Measurements from ENCODE around the gene PTPN11. TPM values are rescaled to one million over a fixed set of nuclear protein-coding genes. Genes with fewer than 3 reads are reported as not detected.

Gene PTPN11
- total and polyA plus RNA-seq, 4 donors = 33.7 to 73.3 (median 36.4) TPM

DNA sequence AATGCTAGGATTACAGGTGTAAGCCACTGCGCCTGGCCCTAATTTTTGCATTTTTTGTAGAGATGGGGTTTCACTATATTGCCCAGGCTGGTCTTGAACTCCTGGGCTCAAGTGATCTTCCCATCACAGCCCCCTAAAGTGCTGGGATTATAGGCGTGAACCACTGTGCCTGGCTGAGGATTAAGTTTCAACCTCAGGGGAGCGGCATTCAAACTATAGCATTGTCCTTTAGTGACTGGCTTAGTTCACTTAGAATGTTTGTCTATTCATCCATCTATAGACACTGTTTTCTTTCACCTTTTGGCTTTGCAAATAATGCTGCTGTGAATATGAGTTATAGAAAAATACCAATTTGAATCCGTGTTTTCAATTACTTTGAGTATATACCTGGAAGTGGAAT, 25.2 kb downstream of the PTPN11 start:
- no peak overlapping the region for H3K27ac ChIP-seq (ENCODE audit: low read depth in 1 of 2, low read length in 2 of 2)
- H3K36me3 ChIP-seq (ENCODE audit: control insufficient read depth in 4 of 4, insufficient read depth in 3 of 4, low read depth in 1 of 4, low read length in 3 of 4) = peaks cover 3 to 9% (median 7%) of the 10 kb centered on the region in 4 donors
- TF ChIP-seq HNF4A (conservative IDR thresholded peaks at IDR 0.05) = no peak
- TF ChIP-seq FOXA2 (IDR thresholded peaks at IDR 0.05) = no peak
- TF ChIP-seq SP1 (IDR thresholded peaks at IDR 0.05) = no peak
- TF ChIP-seq RAD21 (IDR thresholded peaks at IDR 0.05) = no peak
- no peak for TF ChIP-seq JUND (IDR thresholded peaks at IDR 0.05)
- no peak for TF ChIP-seq YY1 (IDR thresholded peaks at IDR 0.05)
- TF ChIP-seq, protein P1, sequence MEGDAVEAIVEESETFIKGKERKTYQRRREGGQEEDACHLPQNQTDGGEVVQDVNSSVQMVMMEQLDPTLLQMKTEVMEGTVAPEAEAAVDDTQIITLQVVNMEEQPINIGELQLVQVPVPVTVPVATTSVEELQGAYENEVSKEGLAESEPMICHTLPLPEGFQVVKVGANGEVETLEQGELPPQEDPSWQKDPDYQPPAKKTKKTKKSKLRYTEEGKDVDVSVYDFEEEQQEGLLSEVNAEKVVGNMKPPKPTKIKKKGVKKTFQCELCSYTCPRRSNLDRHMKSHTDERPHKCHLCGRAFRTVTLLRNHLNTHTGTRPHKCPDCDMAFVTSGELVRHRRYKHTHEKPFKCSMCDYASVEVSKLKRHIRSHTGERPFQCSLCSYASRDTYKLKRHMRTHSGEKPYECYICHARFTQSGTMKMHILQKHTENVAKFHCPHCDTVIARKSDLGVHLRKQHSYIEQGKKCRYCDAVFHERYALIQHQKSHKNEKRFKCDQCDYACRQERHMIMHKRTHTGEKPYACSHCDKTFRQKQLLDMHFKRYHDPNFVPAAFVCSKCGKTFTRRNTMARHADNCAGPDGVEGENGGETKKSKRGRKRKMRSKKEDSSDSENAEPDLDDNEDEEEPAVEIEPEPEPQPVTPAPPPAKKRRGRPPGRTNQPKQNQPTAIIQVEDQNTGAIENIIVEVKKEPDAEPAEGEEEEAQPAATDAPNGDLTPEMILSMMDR (IDR thresholded peaks at IDR 0.05; ENCODE audit: low read depth, low read length, missing input control) = no peak
- no peak for TF ChIP-seq TAF1 (conservative IDR thresholded peaks at IDR 0.05)
- TF ChIP-seq RXRA (IDR thresholded peaks at IDR 0.05) = no peak
- no peak for TF ChIP-seq NR2F2 (IDR thresholded peaks at IDR 0.05)
- TF ChIP-seq EGR1 (IDR thresholded peaks at IDR 0.05; ENCODE audit: low read depth in 2 of 2) = no peak
- TF ChIP-seq, protein P2, sequence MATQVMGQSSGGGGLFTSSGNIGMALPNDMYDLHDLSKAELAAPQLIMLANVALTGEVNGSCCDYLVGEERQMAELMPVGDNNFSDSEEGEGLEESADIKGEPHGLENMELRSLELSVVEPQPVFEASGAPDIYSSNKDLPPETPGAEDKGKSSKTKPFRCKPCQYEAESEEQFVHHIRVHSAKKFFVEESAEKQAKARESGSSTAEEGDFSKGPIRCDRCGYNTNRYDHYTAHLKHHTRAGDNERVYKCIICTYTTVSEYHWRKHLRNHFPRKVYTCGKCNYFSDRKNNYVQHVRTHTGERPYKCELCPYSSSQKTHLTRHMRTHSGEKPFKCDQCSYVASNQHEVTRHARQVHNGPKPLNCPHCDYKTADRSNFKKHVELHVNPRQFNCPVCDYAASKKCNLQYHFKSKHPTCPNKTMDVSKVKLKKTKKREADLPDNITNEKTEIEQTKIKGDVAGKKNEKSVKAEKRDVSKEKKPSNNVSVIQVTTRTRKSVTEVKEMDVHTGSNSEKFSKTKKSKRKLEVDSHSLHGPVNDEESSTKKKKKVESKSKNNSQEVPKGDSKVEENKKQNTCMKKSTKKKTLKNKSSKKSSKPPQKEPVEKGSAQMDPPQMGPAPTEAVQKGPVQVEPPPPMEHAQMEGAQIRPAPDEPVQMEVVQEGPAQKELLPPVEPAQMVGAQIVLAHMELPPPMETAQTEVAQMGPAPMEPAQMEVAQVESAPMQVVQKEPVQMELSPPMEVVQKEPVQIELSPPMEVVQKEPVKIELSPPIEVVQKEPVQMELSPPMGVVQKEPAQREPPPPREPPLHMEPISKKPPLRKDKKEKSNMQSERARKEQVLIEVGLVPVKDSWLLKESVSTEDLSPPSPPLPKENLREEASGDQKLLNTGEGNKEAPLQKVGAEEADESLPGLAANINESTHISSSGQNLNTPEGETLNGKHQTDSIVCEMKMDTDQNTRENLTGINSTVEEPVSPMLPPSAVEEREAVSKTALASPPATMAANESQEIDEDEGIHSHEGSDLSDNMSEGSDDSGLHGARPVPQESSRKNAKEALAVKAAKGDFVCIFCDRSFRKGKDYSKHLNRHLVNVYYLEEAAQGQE (IDR thresholded peaks at IDR 0.05) = no peak
- TF ChIP-seq, protein P3, sequence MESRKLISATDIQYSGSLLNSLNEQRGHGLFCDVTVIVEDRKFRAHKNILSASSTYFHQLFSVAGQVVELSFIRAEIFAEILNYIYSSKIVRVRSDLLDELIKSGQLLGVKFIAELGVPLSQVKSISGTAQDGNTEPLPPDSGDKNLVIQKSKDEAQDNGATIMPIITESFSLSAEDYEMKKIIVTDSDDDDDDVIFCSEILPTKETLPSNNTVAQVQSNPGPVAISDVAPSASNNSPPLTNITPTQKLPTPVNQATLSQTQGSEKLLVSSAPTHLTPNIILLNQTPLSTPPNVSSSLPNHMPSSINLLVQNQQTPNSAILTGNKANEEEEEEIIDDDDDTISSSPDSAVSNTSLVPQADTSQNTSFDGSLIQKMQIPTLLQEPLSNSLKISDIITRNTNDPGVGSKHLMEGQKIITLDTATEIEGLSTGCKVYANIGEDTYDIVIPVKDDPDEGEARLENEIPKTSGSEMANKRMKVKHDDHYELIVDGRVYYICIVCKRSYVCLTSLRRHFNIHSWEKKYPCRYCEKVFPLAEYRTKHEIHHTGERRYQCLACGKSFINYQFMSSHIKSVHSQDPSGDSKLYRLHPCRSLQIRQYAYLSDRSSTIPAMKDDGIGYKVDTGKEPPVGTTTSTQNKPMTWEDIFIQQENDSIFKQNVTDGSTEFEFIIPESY (IDR thresholded peaks at IDR 0.05) = no peak
- no peak for TF ChIP-seq HNF4G (IDR thresholded peaks at IDR 0.05)
- no peak for TF ChIP-seq GABPA (IDR thresholded peaks at IDR 0.05 in 1 of 2, conservative IDR thresholded peaks at IDR 0.05 in 1 of 2)
- TF ChIP-seq, protein P4, sequence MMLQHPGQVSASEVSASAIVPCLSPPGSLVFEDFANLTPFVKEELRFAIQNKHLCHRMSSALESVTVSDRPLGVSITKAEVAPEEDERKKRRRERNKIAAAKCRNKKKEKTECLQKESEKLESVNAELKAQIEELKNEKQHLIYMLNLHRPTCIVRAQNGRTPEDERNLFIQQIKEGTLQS (IDR thresholded peaks at IDR 0.05) = no peak
- H3K4me1 ChIP-seq (ENCODE audit: control insufficient read depth in 4 of 4, insufficient read depth in 4 of 4, low read length in 3 of 4) = no peaks in the 10 kb centered on the region
- no peaks in the 10 kb centered on the region for H3K27me3 ChIP-seq (ENCODE audit: control insufficient read depth in 4 of 4, insufficient read depth in 4 of 4, low read length in 3 of 4)
- H3K4me3 ChIP-seq (ENCODE audit: low read depth in 1 of 3, low read length in 3 of 3) = no peak overlapping the region
- H3K9ac ChIP-seq (ENCODE audit: low read depth in 1 of 2, low read length in 2 of 2) = no peak overlapping the region
- WGBS = 99% methylated on average over 4 of the region's 4 CpGs
- H3K9me3 ChIP-seq (ENCODE audit: control insufficient read depth in 4 of 4, low read length in 3 of 4) = no peaks in the 10 kb centered on the region
- no peak for DNase-seq (ENCODE audit: low spot score)

Data from liver (tissue), 9 donors.